ENCODE measurements around the gene TRIM72.

Gene TRIM72

DNA sequence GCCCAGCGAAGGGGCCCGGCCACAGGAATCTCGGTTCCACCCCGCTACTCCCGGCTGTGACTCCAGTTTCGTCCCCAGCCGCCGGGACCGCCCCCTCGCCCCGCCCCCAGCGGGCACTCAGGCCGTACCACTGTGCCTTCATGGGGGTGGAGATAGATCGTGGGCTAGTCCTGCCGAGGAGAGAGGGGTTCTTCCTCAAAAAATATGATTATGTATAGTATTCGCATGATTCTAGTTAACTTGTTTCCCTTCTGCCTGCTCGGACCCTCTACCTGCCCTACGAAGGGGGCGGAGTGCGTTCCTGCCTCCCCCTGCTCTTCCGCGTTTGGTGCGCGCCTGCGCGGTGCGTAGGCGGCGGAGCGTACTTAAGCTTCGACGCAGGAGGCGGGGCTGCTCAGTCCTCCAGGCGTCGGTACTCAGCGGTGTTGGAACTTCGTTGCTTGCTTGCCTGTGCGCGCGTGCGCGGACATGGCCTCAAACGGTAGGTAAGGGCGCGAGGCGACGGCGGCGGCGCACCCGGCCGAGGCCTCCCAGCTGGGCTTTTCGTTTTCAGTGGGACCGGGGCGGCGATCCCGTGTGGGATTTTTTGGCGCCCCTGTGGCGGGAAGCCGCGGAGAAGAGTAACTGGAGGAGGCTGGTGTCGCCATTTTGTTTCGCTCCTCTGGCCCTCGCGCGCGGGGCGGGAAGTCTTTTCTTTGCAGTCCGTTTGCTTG is 34.0 kb upstream of the TRIM72 start, which contains the start of gene FUS:
Gene FUS, plus strand, starts transcription at position 393 of the 713 bp plus-strand sequence. Its CDS starts 76 bp downstream, at position 469.
- in situ Hi-C loops (cut with MboI; ENCODE audit: low sequenced_read_pairs, unreplicated experiment): loop anchor here (25.0 kb wide), 1 partner anchor 182 kb away; the partner anchor contains the start of gene ITGAX
- peak; percentile 96 for DNase-seq (ENCODE audit: low spot score)
- TF ChIP-seq, protein P1, sequence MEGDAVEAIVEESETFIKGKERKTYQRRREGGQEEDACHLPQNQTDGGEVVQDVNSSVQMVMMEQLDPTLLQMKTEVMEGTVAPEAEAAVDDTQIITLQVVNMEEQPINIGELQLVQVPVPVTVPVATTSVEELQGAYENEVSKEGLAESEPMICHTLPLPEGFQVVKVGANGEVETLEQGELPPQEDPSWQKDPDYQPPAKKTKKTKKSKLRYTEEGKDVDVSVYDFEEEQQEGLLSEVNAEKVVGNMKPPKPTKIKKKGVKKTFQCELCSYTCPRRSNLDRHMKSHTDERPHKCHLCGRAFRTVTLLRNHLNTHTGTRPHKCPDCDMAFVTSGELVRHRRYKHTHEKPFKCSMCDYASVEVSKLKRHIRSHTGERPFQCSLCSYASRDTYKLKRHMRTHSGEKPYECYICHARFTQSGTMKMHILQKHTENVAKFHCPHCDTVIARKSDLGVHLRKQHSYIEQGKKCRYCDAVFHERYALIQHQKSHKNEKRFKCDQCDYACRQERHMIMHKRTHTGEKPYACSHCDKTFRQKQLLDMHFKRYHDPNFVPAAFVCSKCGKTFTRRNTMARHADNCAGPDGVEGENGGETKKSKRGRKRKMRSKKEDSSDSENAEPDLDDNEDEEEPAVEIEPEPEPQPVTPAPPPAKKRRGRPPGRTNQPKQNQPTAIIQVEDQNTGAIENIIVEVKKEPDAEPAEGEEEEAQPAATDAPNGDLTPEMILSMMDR (IDR thresholded peaks at IDR 0.05; ENCODE audit: borderline replicate concordance, control extremely low read depth, extremely low read depth, insufficient read depth, missing control alignments): no peak

DNA sequence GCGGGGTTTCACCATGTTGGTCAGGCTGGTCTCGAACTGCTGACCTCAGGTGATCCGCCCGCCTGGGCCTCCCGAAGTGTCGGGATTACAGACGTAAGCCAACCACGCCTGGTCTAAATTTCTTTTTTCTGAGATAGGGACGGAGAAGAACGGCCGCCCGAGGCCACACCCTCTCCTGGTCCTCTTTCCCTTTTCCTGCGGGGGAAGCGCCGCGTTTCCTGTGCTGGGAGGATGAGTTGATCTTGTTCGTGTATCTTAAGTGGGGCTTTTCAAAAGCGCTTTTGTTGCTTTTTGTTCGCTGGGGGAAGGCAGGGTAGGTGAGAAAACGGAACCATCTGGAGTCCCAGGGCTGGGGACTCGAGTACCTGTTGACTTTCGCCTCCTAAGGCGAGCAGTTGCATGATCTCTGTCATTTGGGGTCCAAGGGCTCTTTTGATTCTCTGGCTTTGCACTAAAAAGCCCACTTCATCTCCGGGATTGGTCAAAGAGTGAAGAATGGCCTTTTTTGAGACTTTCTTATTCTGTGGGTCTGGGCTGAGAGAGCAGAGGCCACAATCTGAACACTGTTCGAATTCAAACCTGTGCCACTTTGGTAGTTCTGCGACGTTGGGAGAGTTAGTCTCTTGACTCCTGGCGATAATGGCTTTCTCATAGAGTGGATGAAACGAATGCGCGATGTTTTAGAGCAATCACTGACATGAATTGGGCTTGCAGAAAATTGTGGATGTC is 32.7 kb upstream of the TRIM72 start:
- in situ Hi-C loops (cut with MboI; ENCODE audit: low sequenced_read_pairs, unreplicated experiment): loop anchor here (25.0 kb wide), 1 partner anchor 181 kb away; the partner anchor contains the start of gene ITGAX
- no peak for DNase-seq (ENCODE audit: low spot score)

DNA sequence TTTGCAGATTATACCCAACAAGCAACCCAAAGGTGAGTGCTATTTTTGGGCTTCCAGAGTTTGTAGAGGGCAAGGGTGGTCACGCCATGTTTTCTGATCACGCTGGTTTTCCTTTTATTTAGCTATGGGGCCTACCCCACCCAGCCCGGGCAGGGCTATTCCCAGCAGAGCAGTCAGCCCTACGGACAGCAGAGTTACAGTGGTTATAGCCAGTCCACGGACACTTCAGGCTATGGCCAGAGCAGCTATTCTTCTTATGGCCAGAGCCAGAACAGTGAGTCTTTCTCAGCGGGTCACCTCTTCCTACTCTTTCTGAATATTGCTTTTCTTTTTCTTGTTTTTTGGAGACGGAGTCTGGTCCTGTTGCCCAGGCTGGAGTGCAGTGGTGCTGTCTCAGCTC is 31.5 kb upstream of the TRIM72 start:
- TF ChIP-seq, protein P1 (IDR thresholded peaks at IDR 0.05; ENCODE audit: borderline replicate concordance, control extremely low read depth, extremely low read depth, insufficient read depth, missing control alignments): no peak
- no peak for DNase-seq (ENCODE audit: low spot score)
- in situ Hi-C loops (cut with MboI; ENCODE audit: low sequenced_read_pairs, unreplicated experiment): loop anchor here (25.0 kb wide), 1 partner anchor 180 kb away; the partner anchor contains the start of gene ITGAX

More for the DNA sequence above, 32.7 kb upstream of the TRIM72 start:
- TF ChIP-seq, protein P1 (IDR thresholded peaks at IDR 0.05; ENCODE audit: borderline replicate concordance, control extremely low read depth, extremely low read depth, insufficient read depth, missing control alignments): no peak

DNA sequence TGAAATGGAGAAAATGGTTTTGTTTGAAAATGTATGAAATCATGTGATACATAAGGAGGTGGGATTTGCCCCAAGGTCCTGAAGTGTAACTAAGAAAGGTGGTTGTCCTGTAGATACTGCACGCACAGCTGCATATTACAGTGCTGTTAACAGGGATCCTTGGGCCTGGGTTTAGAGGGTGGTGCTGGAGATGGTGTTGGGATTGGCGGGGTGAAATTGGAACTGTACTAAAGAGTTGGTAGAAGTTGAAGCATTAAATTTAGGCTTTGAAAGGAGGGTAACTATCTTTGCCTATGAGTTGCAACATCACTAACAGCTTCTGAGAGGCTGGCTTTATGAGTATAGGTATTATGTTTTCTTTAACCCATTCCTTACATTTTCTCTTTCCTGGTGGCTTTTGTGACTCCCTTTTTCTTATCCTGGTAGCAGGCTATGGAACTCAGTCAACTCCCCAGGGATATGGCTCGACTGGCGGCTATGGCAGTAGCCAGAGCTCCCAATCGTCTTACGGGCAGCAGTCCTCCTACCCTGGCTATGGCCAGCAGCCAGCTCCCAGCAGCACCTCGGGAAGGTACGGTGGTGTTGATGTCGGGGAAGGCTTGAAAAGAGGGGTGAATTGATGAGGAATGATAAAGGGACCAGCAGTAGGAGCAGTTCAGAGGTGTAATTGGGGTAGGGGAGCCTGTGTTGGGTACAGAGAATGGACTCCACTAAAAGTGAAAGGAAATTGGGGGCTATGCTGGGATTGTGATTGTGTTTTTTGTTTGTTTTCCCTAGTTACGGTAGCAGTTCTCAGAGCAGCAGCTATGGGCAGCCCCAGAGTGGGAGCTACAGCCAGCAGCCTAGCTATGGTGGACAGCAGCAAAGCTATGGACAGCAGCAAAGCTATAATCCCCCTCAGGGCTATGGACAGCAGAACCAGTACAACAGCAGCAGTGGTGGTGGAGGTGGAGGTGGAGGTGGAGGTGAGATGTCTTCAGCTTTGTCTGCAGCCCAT is 30.2 kb upstream of the TRIM72 start:
- TF ChIP-seq, protein P1 (IDR thresholded peaks at IDR 0.05; ENCODE audit: borderline replicate concordance, control extremely low read depth, extremely low read depth, insufficient read depth, missing control alignments): no peak
- in situ Hi-C loops (cut with MboI; ENCODE audit: low sequenced_read_pairs, unreplicated experiment): loop anchor here (25.0 kb wide), 1 partner anchor 179 kb away; the partner anchor contains the start of gene ITGAX
- no peak for DNase-seq (ENCODE audit: low spot score)

DNA sequence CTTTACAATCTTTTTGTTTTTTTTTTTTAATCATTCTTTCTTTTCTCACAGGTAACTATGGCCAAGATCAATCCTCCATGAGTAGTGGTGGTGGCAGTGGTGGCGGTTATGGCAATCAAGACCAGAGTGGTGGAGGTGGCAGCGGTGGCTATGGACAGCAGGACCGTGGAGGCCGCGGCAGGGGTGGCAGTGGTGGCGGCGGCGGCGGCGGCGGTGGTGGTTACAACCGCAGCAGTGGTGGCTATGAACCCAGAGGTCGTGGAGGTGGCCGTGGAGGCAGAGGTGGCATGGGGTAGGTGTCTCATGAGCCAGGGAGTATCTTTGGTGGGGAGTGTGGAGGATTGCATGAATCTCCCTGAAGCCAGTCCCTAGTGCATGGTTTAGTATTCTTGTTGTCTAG is 29.0 kb upstream of the TRIM72 start:
- in situ Hi-C loops (cut with MboI; ENCODE audit: low sequenced_read_pairs, unreplicated experiment): loop anchor here (25.0 kb wide), 1 partner anchor 177 kb away; the partner anchor contains the start of gene ITGAX
- TF ChIP-seq, protein P1 (IDR thresholded peaks at IDR 0.05; ENCODE audit: borderline replicate concordance, control extremely low read depth, extremely low read depth, insufficient read depth, missing control alignments): no peak
- DNase-seq (ENCODE audit: low spot score): no peak
